ENCODE data around the gene LRP5. TPM values are rescaled to one million over a fixed set of nuclear protein-coding genes. Genes with fewer than 3 reads are reported as not detected.
A peak's percentile ranks its signal among the peaks of the same experiment; 100 is the strongest.

The LRP5 gene
- total and polyA plus RNA-seq, 2 experiments from 2014 or later: 26.9 to 51.1 TPM

DNA sequence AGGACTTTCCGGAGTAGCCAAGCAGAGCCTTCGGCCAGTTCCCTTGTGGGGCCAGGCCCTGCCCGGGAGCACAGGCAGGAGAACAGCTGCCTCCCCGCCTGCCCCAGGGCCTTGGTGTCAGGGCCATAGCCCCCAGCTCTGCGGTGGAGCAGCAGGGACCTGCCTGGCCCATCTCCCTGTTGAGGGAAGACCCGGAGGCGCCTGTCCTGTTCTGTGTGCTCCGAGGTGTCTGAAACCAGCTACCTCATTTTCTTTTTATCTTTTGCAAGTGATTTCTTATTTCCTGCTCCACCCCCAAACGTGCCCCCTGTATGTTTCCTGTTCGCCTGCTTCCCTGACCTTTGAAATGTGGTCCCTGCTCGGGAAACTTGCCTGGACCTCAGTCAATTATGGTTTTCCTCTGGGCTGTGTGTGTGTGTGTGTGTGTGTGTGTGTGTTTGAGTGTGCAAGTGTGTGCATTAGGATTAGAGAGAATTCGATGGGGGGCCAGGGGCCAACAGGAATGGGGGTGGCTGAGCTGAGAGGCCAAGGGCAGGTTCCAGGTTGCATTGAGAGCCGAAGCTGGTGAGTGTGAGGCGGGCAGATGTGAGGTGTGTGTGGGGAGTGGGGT lies 19.1 kb downstream of the LRP5 start:
- H3K27ac Mint-ChIP-seq: peak overlapping the region; percentile 79
- peaks cover 59% of the 10 kb centered on the region for H3K4me1 Mint-ChIP-seq

More for the DNA sequence above, 19.1 kb downstream of the LRP5 start:
- Mint-ChIP-seq H3K9me3 (no peaks in the 10 kb centered on the region), H3K27me3 (ENCODE audit: insufficient read depth, low read depth, poor library complexity) (peaks cover 8% of the 10 kb centered on the region), H3K36me3 (ENCODE audit: low read depth) (peaks cover 7% of the 10 kb centered on the region; the same call in 1 of the 3 replicates), H3K4me3 (peak overlapping the region; percentile 7; the same call in 1 of the 3 replicates)
- Histone ChIP-seq H3K9me2 (ENCODE audit: insufficient read depth) (no peaks in the 10 kb centered on the region), H3K79me2 (replicated peaks; ENCODE audit: insufficient read depth) (peaks cover 71% of the 10 kb centered on the region), H3K27me3 (ENCODE audit: insufficient read depth) (no peaks in the 10 kb centered on the region), H3K27ac (ENCODE audit: low read depth) (no peak overlapping the region), H2AFZ (no peak overlapping the region), H3K36me3 (ENCODE audit: insufficient read depth) (no peaks in the 10 kb centered on the region), H3K4me3 (no peak overlapping the region; the same call in 1 of the 2 replicates), H3F3A (replicated peaks; ENCODE audit: low read depth) (no peaks in the 10 kb centered on the region), H4K20me1 (replicated peaks; ENCODE audit: insufficient read depth) (no peaks in the 10 kb centered on the region), H3K4me1 (ENCODE audit: insufficient read depth) (peaks cover 48% of the 10 kb centered on the region), H3K4me2 (peak overlapping the region; percentile 71; the same call in 1 of the 2 replicates)
- DNase-seq (ENCODE audit: low spot score) (no peak), ATAC-seq (peak; percentile 14)
- no peak for TF ChIP-seq EZH2 (IDR thresholded peaks at IDR 0.05; ENCODE audit: low read depth, unreplicated experiment)
- TF ChIP-seq, protein P1, sequence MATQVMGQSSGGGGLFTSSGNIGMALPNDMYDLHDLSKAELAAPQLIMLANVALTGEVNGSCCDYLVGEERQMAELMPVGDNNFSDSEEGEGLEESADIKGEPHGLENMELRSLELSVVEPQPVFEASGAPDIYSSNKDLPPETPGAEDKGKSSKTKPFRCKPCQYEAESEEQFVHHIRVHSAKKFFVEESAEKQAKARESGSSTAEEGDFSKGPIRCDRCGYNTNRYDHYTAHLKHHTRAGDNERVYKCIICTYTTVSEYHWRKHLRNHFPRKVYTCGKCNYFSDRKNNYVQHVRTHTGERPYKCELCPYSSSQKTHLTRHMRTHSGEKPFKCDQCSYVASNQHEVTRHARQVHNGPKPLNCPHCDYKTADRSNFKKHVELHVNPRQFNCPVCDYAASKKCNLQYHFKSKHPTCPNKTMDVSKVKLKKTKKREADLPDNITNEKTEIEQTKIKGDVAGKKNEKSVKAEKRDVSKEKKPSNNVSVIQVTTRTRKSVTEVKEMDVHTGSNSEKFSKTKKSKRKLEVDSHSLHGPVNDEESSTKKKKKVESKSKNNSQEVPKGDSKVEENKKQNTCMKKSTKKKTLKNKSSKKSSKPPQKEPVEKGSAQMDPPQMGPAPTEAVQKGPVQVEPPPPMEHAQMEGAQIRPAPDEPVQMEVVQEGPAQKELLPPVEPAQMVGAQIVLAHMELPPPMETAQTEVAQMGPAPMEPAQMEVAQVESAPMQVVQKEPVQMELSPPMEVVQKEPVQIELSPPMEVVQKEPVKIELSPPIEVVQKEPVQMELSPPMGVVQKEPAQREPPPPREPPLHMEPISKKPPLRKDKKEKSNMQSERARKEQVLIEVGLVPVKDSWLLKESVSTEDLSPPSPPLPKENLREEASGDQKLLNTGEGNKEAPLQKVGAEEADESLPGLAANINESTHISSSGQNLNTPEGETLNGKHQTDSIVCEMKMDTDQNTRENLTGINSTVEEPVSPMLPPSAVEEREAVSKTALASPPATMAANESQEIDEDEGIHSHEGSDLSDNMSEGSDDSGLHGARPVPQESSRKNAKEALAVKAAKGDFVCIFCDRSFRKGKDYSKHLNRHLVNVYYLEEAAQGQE (IDR thresholded peaks at IDR 0.05; ENCODE audit: unreplicated experiment): no peak
- TF ChIP-seq ZNF331 (CRISPR knock-in tag; IDR thresholded peaks at IDR 0.05; ENCODE audit: low read depth): no peak
- no peak for TF ChIP-seq ZNF462 (CRISPR knock-in tag; IDR thresholded peaks at IDR 0.05)
- no peak for TF ChIP-seq NANOG (IDR thresholded peaks at IDR 0.05; ENCODE audit: borderline replicate concordance)
- TF ChIP-seq, protein P2, sequence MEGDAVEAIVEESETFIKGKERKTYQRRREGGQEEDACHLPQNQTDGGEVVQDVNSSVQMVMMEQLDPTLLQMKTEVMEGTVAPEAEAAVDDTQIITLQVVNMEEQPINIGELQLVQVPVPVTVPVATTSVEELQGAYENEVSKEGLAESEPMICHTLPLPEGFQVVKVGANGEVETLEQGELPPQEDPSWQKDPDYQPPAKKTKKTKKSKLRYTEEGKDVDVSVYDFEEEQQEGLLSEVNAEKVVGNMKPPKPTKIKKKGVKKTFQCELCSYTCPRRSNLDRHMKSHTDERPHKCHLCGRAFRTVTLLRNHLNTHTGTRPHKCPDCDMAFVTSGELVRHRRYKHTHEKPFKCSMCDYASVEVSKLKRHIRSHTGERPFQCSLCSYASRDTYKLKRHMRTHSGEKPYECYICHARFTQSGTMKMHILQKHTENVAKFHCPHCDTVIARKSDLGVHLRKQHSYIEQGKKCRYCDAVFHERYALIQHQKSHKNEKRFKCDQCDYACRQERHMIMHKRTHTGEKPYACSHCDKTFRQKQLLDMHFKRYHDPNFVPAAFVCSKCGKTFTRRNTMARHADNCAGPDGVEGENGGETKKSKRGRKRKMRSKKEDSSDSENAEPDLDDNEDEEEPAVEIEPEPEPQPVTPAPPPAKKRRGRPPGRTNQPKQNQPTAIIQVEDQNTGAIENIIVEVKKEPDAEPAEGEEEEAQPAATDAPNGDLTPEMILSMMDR (conservative IDR thresholded peaks at IDR 0.05; ENCODE audit: low read depth in 2 of 2): no peak
- no peak for TF ChIP-seq EZH2phosphoT487 (IDR thresholded peaks at IDR 0.05; ENCODE audit: unreplicated experiment)
- no peak for TF ChIP-seq ZNF114 (CRISPR knock-in tag; IDR thresholded peaks at IDR 0.05)
- TF ChIP-seq ETS1 (IDR thresholded peaks at IDR 0.05): no peak
- no peak for TF ChIP-seq POLR2AphosphoS5 (IDR thresholded peaks at IDR 0.05; ENCODE audit: low read depth)
- no peak for TF ChIP-seq STAT1 (IDR thresholded peaks at IDR 0.05; ENCODE audit: unreplicated experiment)
- TF ChIP-seq CREB1 (CRISPR knock-in tag; IDR thresholded peaks at IDR 0.05; ENCODE audit: low read depth): no peak
